ENCODE data around the gene GTSF1L. TPM values are rescaled to one million over a fixed set of nuclear protein-coding genes. Genes with fewer than 3 reads are reported as not detected.

Gene GTSF1L
- total and polyA plus RNA-seq, 9 of the 15 experiments (the other 6 are each of a cell fraction or from before 2014, with no cell fraction given), result not detected

GRCh38 chr20:43699941-43700565 lies 26.7 kb downstream of the GTSF1L start:
- DNase-seq (ENCODE audit: extremely low read depth in 1 of 4, low spot score in 3 of 4) (no peak), FAIRE-seq (no peak), ATAC-seq (no peak)
- H3K36me3 ChIP-seq (ENCODE audit: control insufficient read depth, insufficient read depth, low read length), result peaks cover 80% of the 10 kb centered on the region
- TF ChIP-seq, protein P1, sequence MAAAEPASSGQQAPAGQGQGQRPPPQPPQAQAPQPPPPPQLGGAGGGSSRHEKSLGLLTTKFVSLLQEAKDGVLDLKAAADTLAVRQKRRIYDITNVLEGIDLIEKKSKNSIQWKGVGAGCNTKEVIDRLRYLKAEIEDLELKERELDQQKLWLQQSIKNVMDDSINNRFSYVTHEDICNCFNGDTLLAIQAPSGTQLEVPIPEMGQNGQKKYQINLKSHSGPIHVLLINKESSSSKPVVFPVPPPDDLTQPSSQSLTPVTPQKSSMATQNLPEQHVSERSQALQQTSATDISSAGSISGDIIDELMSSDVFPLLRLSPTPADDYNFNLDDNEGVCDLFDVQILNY (CRISPR knock-in tag; IDR thresholded peaks at IDR 0.05), result no peak
- TF ChIP-seq TCF7L2 (IDR thresholded peaks at IDR 0.05; ENCODE audit: low read depth, low read length), result no peak
- TF ChIP-seq MTA3 (IDR thresholded peaks at IDR 0.05; ENCODE audit: borderline replicate concordance), result no peak
- no peak for TF ChIP-seq HSF4 (CRISPR knock-in tag; IDR thresholded peaks at IDR 0.05; ENCODE audit: borderline replicate concordance)
- TF ChIP-seq, protein P2, sequence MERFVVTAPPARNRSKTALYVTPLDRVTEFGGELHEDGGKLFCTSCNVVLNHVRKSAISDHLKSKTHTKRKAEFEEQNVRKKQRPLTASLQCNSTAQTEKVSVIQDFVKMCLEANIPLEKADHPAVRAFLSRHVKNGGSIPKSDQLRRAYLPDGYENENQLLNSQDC (CRISPR knock-in tag; IDR thresholded peaks at IDR 0.05), result no peak
- TF ChIP-seq EWSR1 (IDR thresholded peaks at IDR 0.05; ENCODE audit: borderline replicate concordance, low read depth, partially characterized antibody), result no peak
- TF ChIP-seq NFYB (IDR thresholded peaks at IDR 0.05; ENCODE audit: extremely low read depth, insufficient read length), result no peak
- TF ChIP-seq, protein P3, sequence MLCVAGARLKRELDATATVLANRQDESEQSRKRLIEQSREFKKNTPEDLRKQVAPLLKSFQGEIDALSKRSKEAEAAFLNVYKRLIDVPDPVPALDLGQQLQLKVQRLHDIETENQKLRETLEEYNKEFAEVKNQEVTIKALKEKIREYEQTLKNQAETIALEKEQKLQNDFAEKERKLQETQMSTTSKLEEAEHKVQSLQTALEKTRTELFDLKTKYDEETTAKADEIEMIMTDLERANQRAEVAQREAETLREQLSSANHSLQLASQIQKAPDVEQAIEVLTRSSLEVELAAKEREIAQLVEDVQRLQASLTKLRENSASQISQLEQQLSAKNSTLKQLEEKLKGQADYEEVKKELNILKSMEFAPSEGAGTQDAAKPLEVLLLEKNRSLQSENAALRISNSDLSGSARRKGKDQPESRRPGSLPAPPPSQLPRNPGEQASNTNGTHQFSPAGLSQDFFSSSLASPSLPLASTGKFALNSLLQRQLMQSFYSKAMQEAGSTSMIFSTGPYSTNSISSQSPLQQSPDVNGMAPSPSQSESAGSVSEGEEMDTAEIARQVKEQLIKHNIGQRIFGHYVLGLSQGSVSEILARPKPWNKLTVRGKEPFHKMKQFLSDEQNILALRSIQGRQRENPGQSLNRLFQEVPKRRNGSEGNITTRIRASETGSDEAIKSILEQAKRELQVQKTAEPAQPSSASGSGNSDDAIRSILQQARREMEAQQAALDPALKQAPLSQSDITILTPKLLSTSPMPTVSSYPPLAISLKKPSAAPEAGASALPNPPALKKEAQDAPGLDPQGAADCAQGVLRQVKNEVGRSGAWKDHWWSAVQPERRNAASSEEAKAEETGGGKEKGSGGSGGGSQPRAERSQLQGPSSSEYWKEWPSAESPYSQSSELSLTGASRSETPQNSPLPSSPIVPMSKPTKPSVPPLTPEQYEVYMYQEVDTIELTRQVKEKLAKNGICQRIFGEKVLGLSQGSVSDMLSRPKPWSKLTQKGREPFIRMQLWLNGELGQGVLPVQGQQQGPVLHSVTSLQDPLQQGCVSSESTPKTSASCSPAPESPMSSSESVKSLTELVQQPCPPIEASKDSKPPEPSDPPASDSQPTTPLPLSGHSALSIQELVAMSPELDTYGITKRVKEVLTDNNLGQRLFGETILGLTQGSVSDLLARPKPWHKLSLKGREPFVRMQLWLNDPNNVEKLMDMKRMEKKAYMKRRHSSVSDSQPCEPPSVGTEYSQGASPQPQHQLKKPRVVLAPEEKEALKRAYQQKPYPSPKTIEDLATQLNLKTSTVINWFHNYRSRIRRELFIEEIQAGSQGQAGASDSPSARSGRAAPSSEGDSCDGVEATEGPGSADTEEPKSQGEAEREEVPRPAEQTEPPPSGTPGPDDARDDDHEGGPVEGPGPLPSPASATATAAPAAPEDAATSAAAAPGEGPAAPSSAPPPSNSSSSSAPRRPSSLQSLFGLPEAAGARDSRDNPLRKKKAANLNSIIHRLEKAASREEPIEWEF (CRISPR knock-in tag; IDR thresholded peaks at IDR 0.05), result no peak
- no peak for TF ChIP-seq SRSF3 (IDR thresholded peaks at IDR 0.05; ENCODE audit: insufficient read depth, low read length)
- no peak for TF ChIP-seq TBP (optimal IDR thresholded peaks at IDR 0.05; ENCODE audit: low read depth, low read length)
- TF ChIP-seq FOSL1 (tag; conservative IDR thresholded peaks at IDR 0.05), result no peak
- TF ChIP-seq FOXA1 (IDR thresholded peaks at IDR 0.05; ENCODE audit: borderline replicate concordance), result no peak
- TF ChIP-seq ZNF133 (CRISPR knock-in tag; IDR thresholded peaks at IDR 0.05), result no peak
- no peak for TF ChIP-seq TRIM24 (IDR thresholded peaks at IDR 0.05)
- TF ChIP-seq SMAD1 (IDR thresholded peaks at IDR 0.05; ENCODE audit: low read depth, low read length, partially characterized antibody), result no peak
- no peak for TF ChIP-seq TAF1 (IDR thresholded peaks at IDR 0.05; ENCODE audit: control insufficient read depth, extremely low read depth, insufficient read depth, low read length, severe bottlenecking)
- TF ChIP-seq BHLHE40 (IDR thresholded peaks at IDR 0.05; ENCODE audit: low read length), result no peak
- H3K9me1 ChIP-seq (ENCODE audit: control insufficient read depth, insufficient read depth, low read length), result no peaks in the 10 kb centered on the region
- BruUV-seq (replicated peaks), result no TSS peak
- H4K20me1 ChIP-seq (replicated peaks; ENCODE audit: control insufficient read depth, insufficient read depth, low read length), result 0 out of 2 replicates have a peak, but pooled peaks cover 5% of the 10 kb centered on the region
- intact Hi-C loops (cut with micrococcal nuclease) (no loop called here), in situ Hi-C loops (cut with MboI) (loop anchor here (10.0 kb wide), 1 partner anchor 245 kb away; the partner anchor contains the start of gene SRSF6)
- H3K4me3 ChIP-seq, result no peak overlapping the region
- ChIA-PET CTCF (ENCODE audit: low intra/inter-chr PET ratio) (no interaction called here), POLR2A (interaction anchor here (1.2 kb wide), 1 partner anchor 243 kb away, joined by 3 read pairs; no protein-coding TSS in a partner anchor)
- no peak overlapping the region for H3K4me2 ChIP-seq (ENCODE audit: insufficient read depth, low read length)
- no peaks in the 10 kb centered on the region for H3K4me1 ChIP-seq (replicated peaks in 1 of 2; ENCODE audit: control insufficient read depth in 2 of 2, insufficient read depth in 2 of 2, low read length in 2 of 2)
- H3K9ac ChIP-seq (ENCODE audit: insufficient read depth in 1 of 2, low read depth in 2 of 2, low read length in 2 of 2), result no peak overlapping the region
- H3K27ac ChIP-seq (ENCODE audit: extremely low read depth, low read depth, low read length), result no peak overlapping the region
- H2AFZ ChIP-seq (ENCODE audit: low read depth, low read length), result no peak overlapping the region
- no peaks in the 10 kb centered on the region for H3K27me3 ChIP-seq (ENCODE audit: control insufficient read depth in 2 of 2, insufficient read depth in 2 of 2, low read length in 2 of 2)
- H3K9me3 ChIP-seq (replicated peaks; ENCODE audit: control insufficient read depth, insufficient read depth, low read depth, low read length), result no peaks in the 10 kb centered on the region
- H3K79me2 ChIP-seq (ENCODE audit: control insufficient read depth, insufficient read depth, low read length), result no peaks in the 10 kb centered on the region
- 92% methylated on average over 8 of the region's 8 CpGs for WGBS (ENCODE audit: insufficient coverage, low coverage, missing lambda C conversion rate)
